Subcutaneous abdominal adipose tissue (tissue), 5 donors: ENCODE data around the gene SPATA2L.

ENCODE experiments used
- H3K27ac ChIP-seq: one replicate; pipeline ENCODE4 v1.7.0; 2013; ENCODE audit warnings: low read depth, mild to moderate bottlenecking, inconsistent platforms, low read length, moderate library complexity
- H3K27me3 ChIP-seq, 5 donors: one replicate each; pipeline ENCODE4 v1.7.0; 2013; ENCODE audit warnings: low read length in 5 of 5, inconsistent platforms in 1 of 5; ENCODE audit not compliant: control insufficient read depth in 5 of 5, insufficient read depth in 4 of 5
- H3K36me3 ChIP-seq, 5 donors: one replicate each; pipeline ENCODE4 v1.7.0; 2013; ENCODE audit warnings: low read length in 5 of 5; ENCODE audit not compliant: control insufficient read depth in 5 of 5, insufficient read depth in 5 of 5
- H3K4me1 ChIP-seq, 5 donors: one replicate each; pipeline ENCODE4 v1.7.0; 2013; ENCODE audit warnings: low read length in 5 of 5, mild to moderate bottlenecking in 3 of 5, moderate library complexity in 1 of 5; ENCODE audit not compliant: control insufficient read depth in 5 of 5, insufficient read depth in 5 of 5
- H3K4me3 ChIP-seq, 5 donors: one replicate each; pipeline ENCODE4 v1.7.0; 2013; ENCODE audit warnings: low read length in 5 of 5, low read depth in 1 of 5
- H3K9ac ChIP-seq, 5 donors: one replicate each; pipeline ENCODE4 v1.7.0; 2013; ENCODE audit warnings: low read length in 5 of 5, mild to moderate bottlenecking in 4 of 5, moderate library complexity in 3 of 5
- H3K9me3 ChIP-seq, 5 donors: one replicate each; pipeline ENCODE4 v1.7.0; 2013; ENCODE audit warnings: low read length in 5 of 5; ENCODE audit not compliant: control insufficient read depth in 5 of 5
- donor health status: healthy.
- donor health status: healthy.
- donor health status: healthy.
- donor health status: healthy.
- donor health status: healthy.

Gene SPATA2L

GRCh38 chr16:89701425-89702406 is at the start of gene SPATA2L:
TSS of gene SPATA2L (minus strand) at chr16:89701705. CDS start at chr16:89701232, 473 bp downstream.
- H3K27ac ChIP-seq = peak within 1 kb of the TSS; percentile 58
- H3K36me3 ChIP-seq = peaks cover 0 to 15% (median 4%) of the 10 kb centered on the region in 5 donors
- peaks cover 0 to 3% (median 0%) of the 10 kb centered on the region in 5 donors for H3K27me3 ChIP-seq
- no peaks in the 10 kb centered on the region for H3K9me3 ChIP-seq
- H3K9ac ChIP-seq = peak within 1 kb of the TSS in 4 of 5 donors; percentile 48 to 71 (median 60)
- peaks cover 3 to 31% (median 26%) of the 10 kb centered on the region in 5 donors for H3K4me1 ChIP-seq
- H3K4me3 ChIP-seq = peak within 1 kb of the TSS; percentile 25 to 75 (median 61)

DNA sequence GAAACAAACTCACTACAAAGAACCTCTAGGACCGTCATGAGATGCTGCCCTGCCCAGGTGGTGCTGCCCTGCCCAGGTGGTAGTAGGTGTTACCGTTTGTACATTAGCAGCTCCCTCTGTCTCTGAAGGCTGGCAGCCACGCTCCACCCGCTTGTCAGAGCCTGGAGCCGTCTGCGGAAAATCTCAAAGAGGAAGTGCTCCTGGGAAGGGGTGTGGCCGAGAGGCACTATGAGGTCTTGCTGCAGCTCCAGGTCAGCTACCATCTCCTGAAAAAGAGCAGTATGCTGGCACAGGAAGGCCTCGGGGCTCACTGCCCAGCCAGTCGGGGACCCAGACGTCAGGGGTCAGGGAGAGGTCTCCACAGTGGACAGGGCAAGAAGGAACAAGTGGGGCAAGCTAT is 48.1 kb upstream of the SPATA2L start:
- Histone ChIP-seq H3K4me1 (peaks cover 0 to 3% (median 2%) of the 10 kb centered on the region in 5 donors), H3K9me3 (no peaks in the 10 kb centered on the region), H3K9ac (no peak overlapping the region), H3K27ac (no peak overlapping the region), H3K27me3 (no peaks in the 10 kb centered on the region), H3K4me3 (no peak overlapping the region), H3K36me3 (peaks cover 0 to 3% (median 0%) of the 10 kb centered on the region in 5 donors)

GRCh38 chr16:89748921-89749320 is 47.4 kb upstream of the SPATA2L start:
- H3K4me1 ChIP-seq = peaks cover 0 to 3% (median 2%) of the 10 kb centered on the region in 5 donors
- no peak overlapping the region for H3K4me3 ChIP-seq
- no peak overlapping the region for H3K9ac ChIP-seq
- H3K36me3 ChIP-seq = peaks cover 0 to 3% (median 0%) of the 10 kb centered on the region in 5 donors
- H3K27me3 ChIP-seq = no peaks in the 10 kb centered on the region
- H3K27ac ChIP-seq = no peak overlapping the region
- H3K9me3 ChIP-seq = no peaks in the 10 kb centered on the region

DNA sequence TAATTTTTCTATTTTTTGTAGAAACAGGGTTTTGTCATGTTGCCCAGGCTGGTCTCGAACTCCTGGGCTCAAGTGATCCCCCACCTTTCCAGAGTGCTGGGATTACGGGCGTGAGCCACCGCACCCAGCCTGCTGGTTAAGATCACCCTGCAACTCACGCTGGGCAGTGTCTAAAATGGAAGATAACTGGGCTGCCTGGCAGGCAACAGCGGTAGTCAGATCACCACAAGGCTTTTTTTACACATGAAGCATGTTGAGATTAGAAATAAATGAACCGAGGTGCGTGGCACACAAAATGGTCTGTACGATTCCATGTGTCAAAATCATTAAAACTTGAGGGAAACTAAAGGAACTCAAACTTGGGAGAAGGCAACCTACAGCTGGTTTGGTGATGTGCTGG is 46.6 kb upstream of the SPATA2L start:
- Histone ChIP-seq H3K4me1 (peaks cover 0 to 4% (median 2%) of the 10 kb centered on the region in 5 donors), H3K4me3 (no peak overlapping the region), H3K36me3 (peaks cover 0 to 3% (median 0%) of the 10 kb centered on the region in 5 donors), H3K9me3 (no peaks in the 10 kb centered on the region), H3K27me3 (no peaks in the 10 kb centered on the region), H3K9ac (no peak overlapping the region), H3K27ac (no peak overlapping the region)

GRCh38 chr16:89746043-89746442 is 44.5 kb upstream of the SPATA2L start:
- no peaks in the 10 kb centered on the region for H3K27me3 ChIP-seq
- no peaks in the 10 kb centered on the region for H3K9me3 ChIP-seq
- no peak overlapping the region for H3K4me3 ChIP-seq
- H3K36me3 ChIP-seq = peaks cover 0 to 6% (median 0%) of the 10 kb centered on the region in 5 donors
- H3K27ac ChIP-seq = no peak overlapping the region
- peaks cover 0 to 10% (median 8%) of the 10 kb centered on the region in 5 donors for H3K4me1 ChIP-seq
- no peak overlapping the region for H3K9ac ChIP-seq

- Histone ChIP-seq H3K4me1 (peaks cover 0 to 10% (median 7%) of the 10 kb centered on the region in 5 donors), H3K27me3 (no peaks in the 10 kb centered on the region), H3K9me3 (no peaks in the 10 kb centered on the region), H3K27ac (no peak overlapping the region), H3K4me3 (no peak overlapping the region), H3K36me3 (peaks cover 0 to 18% (median 7%) of the 10 kb centered on the region in 5 donors), H3K9ac (no peak overlapping the region)
These were observed 43.3 kb upstream of the SPATA2L start for GRCh38 chr16:89744813-89745212.

- H3K4me3 ChIP-seq = no peak overlapping the region
- no peak overlapping the region for H3K27ac ChIP-seq
- H3K27me3 ChIP-seq = no peaks in the 10 kb centered on the region
- H3K36me3 ChIP-seq = peaks cover 0 to 37% (median 26%) of the 10 kb centered on the region in 5 donors
- no peak overlapping the region for H3K9ac ChIP-seq
- no peaks in the 10 kb centered on the region for H3K9me3 ChIP-seq
- H3K4me1 ChIP-seq = peaks cover 0 to 7% (median 7%) of the 10 kb centered on the region in 5 donors
These were observed 41.4 kb upstream of the SPATA2L start for GRCh38 chr16:89742948-89743347.

GRCh38 chr16:89741342-89742014 is 40.0 kb upstream of the SPATA2L start:
- peaks cover 0 to 51% (median 39%) of the 10 kb centered on the region in 5 donors for H3K36me3 ChIP-seq
- H3K4me3 ChIP-seq = no peak overlapping the region
- no peak overlapping the region for H3K9ac ChIP-seq
- no peaks in the 10 kb centered on the region for H3K9me3 ChIP-seq
- H3K4me1 ChIP-seq = peaks cover 0 to 7% (median 7%) of the 10 kb centered on the region in 5 donors
- H3K27me3 ChIP-seq = no peaks in the 10 kb centered on the region
- H3K27ac ChIP-seq = no peak overlapping the region

- H3K36me3 ChIP-seq = peaks cover 0 to 72% (median 59%) of the 10 kb centered on the region in 5 donors
- no peaks in the 10 kb centered on the region for H3K27me3 ChIP-seq
- no peak overlapping the region for H3K27ac ChIP-seq
- H3K4me1 ChIP-seq = peaks cover 0 to 7% (median 7%) of the 10 kb centered on the region in 5 donors
- no peak overlapping the region for H3K4me3 ChIP-seq
- no peaks in the 10 kb centered on the region for H3K9me3 ChIP-seq
- no peak overlapping the region for H3K9ac ChIP-seq
These were observed 37.9 kb upstream of the SPATA2L start for GRCh38 chr16:89739383-89739782.
